D721Med (cell line): ENCODE results near the gene LARP1.

Experiments used
- DNase-seq: peaks from one replicate; pipeline ENCODE4 v3.0.0; 2011; ENCODE audit warnings: low spot score; ENCODE audit not compliant: insufficient read length
- FAIRE-seq: peaks from 2 replicates; lab custom pipeline; 2011; peaks lifted over from hg19 to GRCh38; lab: Jason Lieb, UNC
- TF ChIP-seq, protein P1 (sequence below): IDR thresholded peaks from 2 replicates; pipeline ENCODE4 v1.5.1; 2012; ENCODE audit warnings: mild to moderate bottlenecking, control low read depth; ENCODE audit not compliant: insufficient read depth; ENCODE audit errors: missing control alignments

LARP1 gene

DNA sequence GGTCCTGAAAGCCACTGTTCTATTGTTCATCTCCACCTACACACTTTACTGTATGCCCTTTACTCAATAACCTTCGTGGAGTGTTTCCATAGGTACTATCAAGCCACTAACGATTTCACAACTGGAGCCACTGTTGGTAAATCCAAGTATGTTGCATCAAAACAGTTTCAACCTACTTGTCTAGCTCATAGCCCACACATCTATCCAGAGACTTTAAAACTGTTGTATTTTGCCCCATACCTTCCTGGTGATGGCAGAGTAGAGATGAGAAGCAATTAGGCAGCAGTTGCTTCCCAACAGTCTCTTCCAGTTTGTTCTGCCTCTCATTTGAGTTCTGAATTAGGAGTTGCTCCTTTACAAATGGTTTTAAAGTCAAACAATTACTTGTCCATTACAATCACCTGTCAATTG is 94.6 kb downstream of the LARP1 start:
- DNase-seq (no peak), FAIRE-seq (no peak)
- TF ChIP-seq, protein P1, sequence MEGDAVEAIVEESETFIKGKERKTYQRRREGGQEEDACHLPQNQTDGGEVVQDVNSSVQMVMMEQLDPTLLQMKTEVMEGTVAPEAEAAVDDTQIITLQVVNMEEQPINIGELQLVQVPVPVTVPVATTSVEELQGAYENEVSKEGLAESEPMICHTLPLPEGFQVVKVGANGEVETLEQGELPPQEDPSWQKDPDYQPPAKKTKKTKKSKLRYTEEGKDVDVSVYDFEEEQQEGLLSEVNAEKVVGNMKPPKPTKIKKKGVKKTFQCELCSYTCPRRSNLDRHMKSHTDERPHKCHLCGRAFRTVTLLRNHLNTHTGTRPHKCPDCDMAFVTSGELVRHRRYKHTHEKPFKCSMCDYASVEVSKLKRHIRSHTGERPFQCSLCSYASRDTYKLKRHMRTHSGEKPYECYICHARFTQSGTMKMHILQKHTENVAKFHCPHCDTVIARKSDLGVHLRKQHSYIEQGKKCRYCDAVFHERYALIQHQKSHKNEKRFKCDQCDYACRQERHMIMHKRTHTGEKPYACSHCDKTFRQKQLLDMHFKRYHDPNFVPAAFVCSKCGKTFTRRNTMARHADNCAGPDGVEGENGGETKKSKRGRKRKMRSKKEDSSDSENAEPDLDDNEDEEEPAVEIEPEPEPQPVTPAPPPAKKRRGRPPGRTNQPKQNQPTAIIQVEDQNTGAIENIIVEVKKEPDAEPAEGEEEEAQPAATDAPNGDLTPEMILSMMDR: no peak

DNA sequence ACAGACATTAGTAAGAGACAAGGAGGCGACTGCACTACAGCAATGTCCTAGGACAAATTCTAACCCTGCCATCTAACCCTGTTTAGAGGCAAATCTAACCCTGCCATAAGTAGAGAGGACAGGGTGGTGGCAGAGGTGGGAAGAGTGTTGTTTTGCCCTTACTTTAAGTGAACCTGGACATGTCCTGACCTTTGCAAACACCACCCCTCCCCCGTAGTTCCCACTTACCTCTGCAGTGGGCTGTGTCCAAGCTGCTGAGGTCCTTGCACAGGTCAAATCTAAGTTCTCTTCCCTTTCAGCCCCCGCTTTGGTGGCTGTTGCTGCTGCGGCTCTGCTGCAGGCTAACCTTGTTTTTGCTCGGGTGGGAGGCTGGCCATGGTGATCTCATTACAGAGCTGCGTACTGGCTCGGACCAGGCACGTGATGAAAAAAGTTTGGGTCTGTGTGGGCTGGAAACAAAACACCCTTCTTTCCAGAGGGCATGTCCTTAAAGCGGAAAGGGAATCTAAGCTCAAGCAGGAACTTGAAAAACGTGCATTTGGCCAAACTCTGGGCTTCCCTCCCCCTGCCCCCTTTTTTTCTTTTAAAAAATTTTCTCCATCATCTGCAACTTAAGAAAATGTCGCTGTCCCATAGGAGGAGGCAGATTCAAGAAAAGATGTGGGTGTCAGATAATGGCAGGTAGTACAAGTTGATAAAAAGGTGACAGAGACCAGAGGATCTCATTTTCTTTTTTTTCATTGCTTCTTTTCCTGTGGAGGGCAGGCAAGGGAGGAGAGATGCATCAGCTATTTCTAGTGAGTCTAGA is 95.3 kb downstream of the LARP1 start, which contains the start of gene FAXDC2:
Gene FAXDC2, minus strand, starts transcription at position 349 of the 808 bp plus-strand sequence. CDS start 12,425 bp downstream, outside the sequence.
- FAIRE-seq (no peak), DNase-seq (no peak)
- TF ChIP-seq, protein P1: no peak

DNA sequence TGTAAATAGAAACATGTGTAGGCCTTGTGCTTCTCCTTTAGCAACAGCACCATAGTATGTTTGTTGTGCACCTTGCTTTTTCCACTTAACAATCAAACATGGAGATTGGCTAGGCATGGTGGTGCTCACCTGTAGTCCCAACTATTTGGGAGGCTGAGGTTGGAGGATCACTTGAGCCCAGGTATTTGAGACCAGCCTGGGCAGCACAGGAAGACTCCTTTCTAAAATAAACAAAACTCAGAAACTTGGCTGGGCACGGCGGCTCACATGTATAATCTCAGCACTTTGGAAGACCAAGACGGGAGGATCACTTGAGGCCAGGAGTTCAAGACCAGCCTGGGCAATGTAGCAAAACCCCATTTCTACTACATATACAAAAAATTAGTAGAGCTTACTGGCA is 96.2 kb downstream of the LARP1 start:
- no peak for DNase-seq
- FAIRE-seq: no peak
- TF ChIP-seq, protein P1: no peak

DNA sequence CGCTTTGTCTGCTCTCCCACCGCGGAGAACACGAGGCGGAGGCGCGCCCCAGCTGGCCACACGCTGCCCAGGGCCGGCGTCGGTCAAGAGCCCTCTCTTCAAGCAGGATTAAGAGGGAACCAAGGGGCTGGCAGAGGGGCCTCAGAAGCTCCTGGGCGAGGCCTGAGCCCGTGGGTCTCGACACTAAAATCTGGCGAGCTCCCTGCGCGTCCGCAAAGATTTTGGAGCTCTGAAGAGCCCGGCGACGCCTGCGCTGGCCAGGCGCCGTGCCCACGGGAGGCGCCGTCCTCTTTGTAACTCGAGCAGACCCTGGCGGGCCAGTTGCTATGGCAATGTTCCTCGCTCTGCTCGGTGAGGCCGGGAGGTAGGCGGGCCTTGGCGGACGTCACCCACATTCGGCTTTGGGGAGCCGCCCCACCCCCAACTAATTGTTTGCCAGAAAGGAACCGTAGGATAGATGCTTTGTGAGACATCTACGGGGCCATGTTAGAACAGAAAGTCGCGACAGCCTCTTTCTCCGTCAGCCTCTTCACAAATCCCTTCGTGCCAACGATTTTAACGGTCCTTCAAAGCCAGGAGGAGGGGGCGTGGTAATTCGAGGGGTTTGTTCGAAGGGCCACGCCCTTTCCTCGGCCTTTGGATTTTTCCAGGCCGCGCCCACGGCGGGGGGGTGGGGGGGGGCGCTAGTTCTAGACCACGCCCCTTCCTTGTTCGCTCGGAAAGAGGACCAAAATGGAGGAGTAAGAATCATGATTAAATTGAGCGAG is 102.5 kb downstream of the LARP1 start:
- TF ChIP-seq, protein P1: no peak
- peak; percentile 74 for DNase-seq
- no peak for FAIRE-seq

DNA sequence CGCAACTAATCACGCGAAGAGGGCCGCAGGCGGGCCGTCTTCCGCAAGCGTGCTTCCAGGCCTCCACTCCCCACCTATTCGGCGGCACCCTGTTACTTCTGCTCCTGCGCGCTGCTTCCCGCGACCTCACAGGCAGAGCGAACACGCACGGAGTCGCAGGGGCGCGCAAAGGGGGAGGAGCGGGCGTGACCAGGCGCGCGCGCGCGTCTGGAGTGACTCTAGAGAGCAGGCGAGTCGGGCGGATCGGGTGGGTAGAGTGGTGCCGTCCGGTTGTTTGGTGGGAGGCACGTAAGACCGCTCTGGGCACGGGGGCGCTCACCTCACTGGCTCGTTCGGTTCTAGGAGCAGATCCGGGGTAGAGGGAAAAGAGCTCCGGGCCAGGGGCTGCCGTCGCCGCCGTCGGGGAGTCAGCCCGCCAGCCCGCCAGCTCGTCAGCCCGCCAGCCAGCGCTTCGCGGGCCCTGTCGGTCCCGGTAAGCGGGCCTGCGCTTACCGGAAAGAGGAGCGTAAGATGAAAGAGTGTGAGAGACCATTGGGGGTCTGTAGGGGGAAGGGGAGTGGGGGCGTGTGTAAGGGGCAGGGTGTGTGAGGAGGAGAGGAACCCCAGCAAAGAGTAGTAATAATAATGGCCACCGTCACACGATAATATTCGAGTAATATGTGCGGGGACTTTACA is 103.3 kb downstream of the LARP1 start, which contains the start of gene CNOT8:
Gene CNOT8, plus strand, starts transcription at position 331 of the 675 bp plus-strand sequence. CDS start 4,652 bp downstream, outside the sequence.
- no peak for FAIRE-seq
- peak; percentile 46 for DNase-seq
- TF ChIP-seq, protein P1: no peak

DNA sequence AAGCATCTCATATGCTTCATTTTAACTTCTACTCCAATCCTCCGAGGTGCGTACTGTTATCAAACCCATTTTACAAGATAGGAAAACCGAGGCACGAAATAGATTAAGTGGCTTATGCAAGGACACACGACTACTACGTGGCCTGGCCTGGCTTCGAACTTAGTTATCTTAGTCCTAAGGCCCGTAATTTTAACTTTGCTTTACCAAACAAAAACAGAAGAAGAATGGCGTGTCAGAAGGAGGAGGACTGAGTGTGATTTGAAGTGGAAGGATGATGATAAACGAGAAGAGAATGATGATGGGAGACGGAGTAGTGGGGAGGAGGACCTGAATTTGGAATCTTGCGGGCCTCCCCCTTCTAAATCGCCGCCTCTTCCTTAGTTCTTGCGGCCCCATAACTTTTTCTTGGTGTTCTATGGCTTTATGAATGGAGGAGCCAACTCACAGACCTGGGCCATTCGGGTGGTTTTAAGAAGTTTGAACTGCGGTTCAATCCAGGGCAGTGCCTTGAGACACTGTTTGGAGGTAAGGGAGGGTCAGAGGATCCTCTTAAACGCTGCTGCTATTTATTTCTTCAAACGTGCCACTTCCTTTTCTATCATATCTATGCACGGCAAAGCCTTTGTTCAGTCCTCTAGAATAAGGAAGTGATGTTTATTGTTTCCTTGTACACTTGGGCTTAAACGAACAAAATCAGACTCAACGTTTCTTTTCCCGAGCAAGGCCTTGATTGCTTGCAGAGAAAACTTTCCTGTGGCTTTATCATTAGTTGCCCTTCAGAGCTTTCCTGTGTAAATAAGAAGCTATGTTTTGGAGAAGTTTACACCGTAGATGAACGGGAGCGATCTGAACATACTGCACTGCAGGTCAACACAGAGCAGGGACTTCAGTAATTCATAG is 104.0 kb downstream of the LARP1 start:
- TF ChIP-seq, protein P1: no peak
- FAIRE-seq (no peak), DNase-seq (no peak)
